GM13976 (cell line): ENCODE measurements around the gene LRRC8D.

ENCODE experiments used
- DNase-seq: peaks from one replicate; pipeline ENCODE4 v3.0.0; 2012; ENCODE audit warnings: low spot score
- CTCF ChIP-seq: IDR thresholded peaks from 2 replicates; pipeline ENCODE4 v1.5.1; 2012; ENCODE audit warnings: borderline replicate concordance, mild to moderate bottlenecking; ENCODE audit not compliant: insufficient read depth; ENCODE audit errors: extremely low read depth, missing control alignments, control extremely low read depth
- in situ Hi-C: fragments of 300-500 bp; cut with MboI; formaldehyde crosslinking; loops from one replicate; pipeline ENCODE4 v1.12.0; 2022; ENCODE audit warnings: low sequenced_read_pairs, mixed read lengths, inconsistent platforms; ENCODE audit not compliant: unreplicated experiment

The LRRC8D gene

GRCh38 chr1:89847191-89847729 is 26.4 kb downstream of the LRRC8D start:
- no peak for TF ChIP-seq CTCF

GRCh38 chr1:89850844-89851415 is 30.1 kb downstream of the LRRC8D start:
- TF ChIP-seq CTCF, result no peak
- in situ Hi-C loops, result no loop called here
- no peak for DNase-seq

More at GRCh38 chr1:89847191-89847729, 26.4 kb downstream of the LRRC8D start:
- no peak for DNase-seq
- in situ Hi-C loops, result no loop called here

GRCh38 chr1:89854140-89854539 is 33.3 kb downstream of the LRRC8D start:
- no peak for TF ChIP-seq CTCF
- DNase-seq, result no peak
- in situ Hi-C loops, result no loop called here

GRCh38 chr1:89855413-89856123 is 34.7 kb downstream of the LRRC8D start:
- DNase-seq, result peak; percentile 53
- no peak for TF ChIP-seq CTCF
- in situ Hi-C loops, result no loop called here

- no peak for DNase-seq
- in situ Hi-C loops, result no loop called here
- TF ChIP-seq CTCF, result no peak
These were observed 42.5 kb downstream of the LRRC8D start for GRCh38 chr1:89863165-89863830.

- TF ChIP-seq CTCF, result no peak
- DNase-seq, result no peak
- in situ Hi-C loops, result no loop called here
These were observed 44.9 kb downstream of the LRRC8D start for GRCh38 chr1:89865498-89866382.
